Upper lobe of left lung (tissue), 6 donors: Measurements from ENCODE around the gene RAB38. TPM values are rescaled to one million over a fixed set of nuclear protein-coding genes. Genes with fewer than 3 reads are reported as not detected.
A peak's percentile ranks its signal among the peaks of the same experiment; 100 is the strongest.

Experiments
- ATAC-seq, 2 donors: fragments of 200-7000 bp; cut with Tn5 transposase; one replicate each; pipeline ENCODE4 v1.9.1; 2022; ENCODE audit warnings: mild to moderate bottlenecking in 2 of 2, moderate library complexity in 2 of 2; ENCODE audit not compliant: low FRiP score in 2 of 2
- DNase-seq, 2 donors: peaks; one replicate each; pipeline ENCODE4 v3.0.0-alpha.2; 2019 to 2020
- H3K27ac ChIP-seq, 4 donors: fragments of 200-600 bp; sonication (generic); one replicate each; pipeline ENCODE4 v1.5.1; 2016 to 2019
- H3K27me3 ChIP-seq, 4 donors: fragments of 200-600 bp; sonication (generic); one replicate each; pipeline ENCODE4 v1.5.1; 2017 to 2019
- H3K36me3 ChIP-seq, 4 donors: fragments of 200-600 bp; sonication (generic); one replicate each; pipeline ENCODE4 v1.5.1; 2016 to 2019
- H3K4me1 ChIP-seq, 4 donors: fragments of 200-600 bp; sonication (generic); one replicate each; pipeline ENCODE4 v1.5.1; 2018 to 2019
- H3K4me3 ChIP-seq, 4 donors: fragments of 200-600 bp; sonication (generic); one replicate each; pipeline ENCODE4 v1.5.1; 2017 to 2019; ENCODE audit warnings: mild to moderate bottlenecking in 2 of 4, moderate library complexity in 1 of 4
- H3K9me3 ChIP-seq, 4 donors: fragments of 200-600 bp; sonication (generic); one replicate each; pipeline ENCODE4 v1.5.1; 2018 to 2019
- CTCF ChIP-seq, 6 experiments: fragments of 450-650 bp in 4 of 6; fragments of 200-600 bp in 2 of 6; sonication (generic) in 2 of 6; IDR thresholded peaks; one replicate each; pipeline ENCODE4 v1.5.1; 2016 to 2019; ENCODE audit warnings: antibody characterized with exemption in 6 of 6
- EP300 ChIP-seq, 4 donors: sonication (generic); formaldehyde crosslinking; IDR thresholded peaks; one replicate each; pipeline ENCODE4 v1.5.1; 2017; ENCODE audit warnings: antibody characterized with exemption in 4 of 4, control low read depth in 2 of 4
- POLR2A ChIP-seq, 4 donors: fragments of 450-650 bp; IDR thresholded peaks; one replicate each; pipeline ENCODE4 v1.5.1; 2016 to 2017; ENCODE audit warnings: antibody characterized with exemption in 4 of 4, mild to moderate bottlenecking in 2 of 4
- POLR2AphosphoS5 ChIP-seq, 2 donors: sonication (generic); formaldehyde crosslinking; IDR thresholded peaks; one replicate each; pipeline ENCODE4 v1.5.1; 2017; ENCODE audit warnings: antibody characterized with exemption in 2 of 2
- WGBS, 2 donors: methylation state at CpG; one replicate each; pipeline ENCODE4 v1.1.5; 2017 to 2018; 5-methylcytosine and 5-hydroxymethylcytosine counted together
- total RNA-seq, 6 donors: library from RNA; depleted of rRNA in 4 of 6; stranded (reverse); fragments of >200 nt in 4 of 6; gene quantifications; one replicate each; pipeline versions ENCODE4 v1.1.0 to v1.2.1, GENCODE V29; 2016 to 2021
- donor health status: DM: no; HTN: no; CAD: no; lungs with moderate emphysema.
- donor health status: DM: no; HTN: yes; CAD: no; lungs with severe emphysema.

The RAB38 gene
- 10 to 100 TPM in 1 of 6 donors, 1 to 10 TPM in 4, not detected in 1; 6.3 to 10.6 (median 7.1) TPM for total RNA-seq

- peaks cover 0 to 24% (median 8%) of the 10 kb centered on the region in 4 donors for H3K4me1 ChIP-seq
- H3K27me3 ChIP-seq, result no peaks in the 10 kb centered on the region
- no peaks in the 10 kb centered on the region for H3K9me3 ChIP-seq
- H3K4me3 ChIP-seq, result peak within 1 kb of the TSS; percentile 19 to 59 (median 50)
- ATAC-seq (peak; percentile 85 to 92), DNase-seq (peak; percentile 79 to 93)
- H3K27ac ChIP-seq, result peak within 1 kb of the TSS; percentile 58 to 84 (median 79)
- WGBS, 2 donors, result 1 to 8% methylated on average over 22 to 47 of the region's 54 CpGs
- peak in 2 of 4 donors; percentile 33 to 58 for TF ChIP-seq POLR2A (IDR thresholded peaks at IDR 0.05)
- TF ChIP-seq CTCF (IDR thresholded peaks at IDR 0.05), result no peak
- peak; percentile 7 to 56 for TF ChIP-seq POLR2AphosphoS5 (IDR thresholded peaks at IDR 0.05)
- peak in 1 of 4 donors; percentile 65 for TF ChIP-seq EP300 (IDR thresholded peaks at IDR 0.05)
- H3K36me3 ChIP-seq, result no peaks in the 10 kb centered on the region
Observed at GRCh38 chr11:88174709-88175568, at the start of gene RAB38. Gene RAB38 (minus strand): TSS chr11:88175443. CDS start chr11:88175384, 59 bp downstream.

GRCh38 chr11:88213406-88213805, 38.2 kb upstream of the RAB38 start:
- ATAC-seq, result no peak
- no peak for TF ChIP-seq POLR2AphosphoS5 (IDR thresholded peaks at IDR 0.05)
- no peak for TF ChIP-seq POLR2A (IDR thresholded peaks at IDR 0.05)
- no peak for TF ChIP-seq EP300 (IDR thresholded peaks at IDR 0.05)
- TF ChIP-seq CTCF (IDR thresholded peaks at IDR 0.05), result no peak
- DNase-seq, result no peak
- Histone ChIP-seq H3K9me3 (no peaks in the 10 kb centered on the region), H3K4me1 (peaks cover 0 to 7% (median 0%) of the 10 kb centered on the region in 4 donors), H3K36me3 (no peaks in the 10 kb centered on the region), H3K27ac (no peak overlapping the region), H3K4me3 (no peak overlapping the region), H3K27me3 (no peaks in the 10 kb centered on the region)

- Histone ChIP-seq H3K27me3 (no peaks in the 10 kb centered on the region), H3K4me3 (no peak overlapping the region), H3K4me1 (peaks cover 0 to 7% (median 0%) of the 10 kb centered on the region in 4 donors), H3K9me3 (no peaks in the 10 kb centered on the region), H3K27ac (no peak overlapping the region), H3K36me3 (no peaks in the 10 kb centered on the region)
- DNase-seq (peak in 1 of 2 donors; percentile 4), ATAC-seq (no peak)
- 88% methylated on average over 1 of the region's 1 CpG; no CpG with 5 or more reads in 1 of the 2 donors for WGBS, 2 donors
- no peak for TF ChIP-seq POLR2AphosphoS5 (IDR thresholded peaks at IDR 0.05)
- TF ChIP-seq POLR2A (IDR thresholded peaks at IDR 0.05), result no peak
- no peak for TF ChIP-seq EP300 (IDR thresholded peaks at IDR 0.05)
- TF ChIP-seq CTCF (IDR thresholded peaks at IDR 0.05), result no peak
Observed at GRCh38 chr11:88212300-88212699, 37.1 kb upstream of the RAB38 start.

GRCh38 chr11:88208745-88209144, 33.5 kb upstream of the RAB38 start:
- no peaks in the 10 kb centered on the region for H3K9me3 ChIP-seq
- DNase-seq (peak in 1 of 2 donors; percentile 35), ATAC-seq (peak in 1 of 2 donors; percentile 14)
- H3K27me3 ChIP-seq, result no peaks in the 10 kb centered on the region
- no peak overlapping the region for H3K27ac ChIP-seq
- no peak for TF ChIP-seq POLR2A (IDR thresholded peaks at IDR 0.05)
- no peak for TF ChIP-seq EP300 (IDR thresholded peaks at IDR 0.05)
- TF ChIP-seq POLR2AphosphoS5 (IDR thresholded peaks at IDR 0.05), result no peak
- TF ChIP-seq CTCF (IDR thresholded peaks at IDR 0.05), result no peak
- H3K4me1 ChIP-seq, result peaks cover 0 to 7% (median 0%) of the 10 kb centered on the region in 4 donors
- 42 to 44% methylated on average over 2 of the region's 2 CpGs for WGBS, 2 donors
- no peak overlapping the region for H3K4me3 ChIP-seq
- H3K36me3 ChIP-seq, result no peaks in the 10 kb centered on the region
